HG02973 (cell line): ENCODE measurements around the gene RALGPS1.
"Not testable (repeated sequence)": the region's sequence is repeated elsewhere in the genome, so short reads cannot be mapped to it uniquely, and the experiment has no call there.

Source experiments
- ATAC-seq: cut with Tn5 transposase; IDR thresholded peaks from one replicate; pipeline ENCODE4 v1.9.1; 2021; ENCODE audit warnings: moderate library complexity; ENCODE audit not compliant: unreplicated experiment

Gene RALGPS1

GRCh38 chr9:126985870-126986498, 71.4 kb downstream of the RALGPS1 start:
- peak; percentile 58 for ATAC-seq

- ATAC-seq = no peak
These were observed 71.9 kb downstream of the RALGPS1 start for GRCh38 chr9:126986506-126986951.

GRCh38 chr9:126988857-126989256, 74.3 kb downstream of the RALGPS1 start:
- ATAC-seq = no peak

GRCh38 chr9:126989847-126990842, 75.6 kb downstream of the RALGPS1 start:
- ATAC-seq = no peak

- no peak for ATAC-seq
These were observed 76.6 kb downstream of the RALGPS1 start for GRCh38 chr9:126991183-126991582.

GRCh38 chr9:126992427-126992826, 77.8 kb downstream of the RALGPS1 start:
- ATAC-seq = no peak

GRCh38 chr9:126999315-127000068, 84.9 kb downstream of the RALGPS1 start:
- peak; percentile 48 for ATAC-seq

GRCh38 chr9:127004946-127005769, 90.6 kb downstream of the RALGPS1 start:
- ATAC-seq = peak; percentile 76

- no peak for ATAC-seq
These were observed 91.3 kb downstream of the RALGPS1 start for GRCh38 chr9:127005770-127006314.

GRCh38 chr9:127007638-127008037, 93.1 kb downstream of the RALGPS1 start:
- ATAC-seq = no peak

GRCh38 chr9:127008076-127008475, 93.5 kb downstream of the RALGPS1 start:
- ATAC-seq = no peak

- ATAC-seq = no peak
These were observed 97.2 kb downstream of the RALGPS1 start for GRCh38 chr9:127011772-127012171.

- ATAC-seq = no peak
These were observed 97.7 kb downstream of the RALGPS1 start for GRCh38 chr9:127012250-127012649.

- ATAC-seq = no peak
These were observed 99.0 kb downstream of the RALGPS1 start for GRCh38 chr9:127013597-127013996.

- no peak for ATAC-seq
These were observed 99.8 kb downstream of the RALGPS1 start for GRCh38 chr9:127014216-127014909.

GRCh38 chr9:127014910-127015540, 100.4 kb downstream of the RALGPS1 start:
- ATAC-seq = no peak

- ATAC-seq = no peak
These were observed 101.4 kb downstream of the RALGPS1 start for GRCh38 chr9:127015921-127016512.

GRCh38 chr9:127017979-127018378, 103.4 kb downstream of the RALGPS1 start:
- ATAC-seq = not testable (repeated sequence)

GRCh38 chr9:127018935-127019334, 104.4 kb downstream of the RALGPS1 start:
- no peak for ATAC-seq
